Left ventricle myocardium superior (tissue), 1 donor: ENCODE results near the gene ST8SIA1. TPM values are rescaled to one million over a fixed set of nuclear protein-coding genes. Genes with fewer than 3 reads are reported as not detected.
"Not testable (repeated sequence)": the region's sequence is repeated elsewhere in the genome, so short reads cannot be mapped to it uniquely, and the experiment has no call there.

ENCODE experiments used
- ATAC-seq: fragments of 200-7000 bp; cut with Tn5 transposase; one replicate; pipeline ENCODE4 v1.9.1; 2020; ENCODE audit warnings: mild to moderate bottlenecking, moderate library complexity
- DNase-seq: peaks from one replicate; pipeline ENCODE4 v3.0.0-alpha.2; 2020
- intact Hi-C: fragments of 100-400 bp; cut with micrococcal nuclease; formaldehyde crosslinking; loops from one replicate; pipeline ENCODE4 v1.11.0; 2022
- long read RNA-seq: library from polyadenylated mRNA; unstranded; transcript quantifications from one replicate; pipeline ENCODE4 v2.0.0, GENCODE V29; 2021
- total RNA-seq: library from RNA; stranded (reverse); fragmentation: NEBNext Ultra II Directional; extraction: Animal tissue kit (Norgen Biotek cat#: 25700); gene quantifications from one replicate; pipeline ENCODE4 v1.2.1, GENCODE V29; 2021
- donor health status: DM: no; HTN: yes; CAD: no; lungs with severe emphysema.

Gene ST8SIA1
- total RNA-seq: 2.6 TPM
- long read RNA-seq, partial matches to known transcripts: 0 of 2 reads
- long read RNA-seq, other reads (novel, unspliced or antisense): 2 of 2 reads

GRCh38 chr12:22334410-22335100 lies at the start of gene ST8SIA1:
ST8SIA1 (minus strand) TSS chr12:22334707; CDS start chr12:22334232, 475 bp downstream.
- intact Hi-C loops: loop anchor here (5.0 kb wide), 1 partner anchor 232 kb away; no protein-coding TSS in a partner anchor
- DNase-seq (peak; percentile 66), ATAC-seq (peak; percentile 70)

- ATAC-seq: no peak
Observed at GRCh38 chr12:22380031-22380430, 45.5 kb upstream of the ST8SIA1 start.

GRCh38 chr12:22377731-22378496 lies 43.4 kb upstream of the ST8SIA1 start:
- DNase-seq (no peak), ATAC-seq (no peak)
- intact Hi-C loops: no loop called here

More at GRCh38 chr12:22380031-22380430, 45.5 kb upstream of the ST8SIA1 start:
- intact Hi-C loops: no loop called here
- no peak for DNase-seq

GRCh38 chr12:22376596-22377150 lies 42.2 kb upstream of the ST8SIA1 start:
- not testable (repeated sequence) for ATAC-seq, DNase-seq

GRCh38 chr12:22374508-22374907 lies 40.0 kb upstream of the ST8SIA1 start:
- intact Hi-C loops: no loop called here
- ATAC-seq (no peak), DNase-seq (no peak)

More at GRCh38 chr12:22376596-22377150, 42.2 kb upstream of the ST8SIA1 start:
- intact Hi-C loops: not testable (repeated sequence)

GRCh38 chr12:22372277-22372837 lies 37.9 kb upstream of the ST8SIA1 start:
- ATAC-seq: no peak
- no peak for DNase-seq
- intact Hi-C loops: no loop called here

- intact Hi-C loops: no loop called here
- DNase-seq: no peak
- ATAC-seq: no peak
Observed at GRCh38 chr12:22366181-22366580, 31.7 kb upstream of the ST8SIA1 start.

- DNase-seq (no peak), ATAC-seq (no peak)
- intact Hi-C loops: no loop called here
Observed at GRCh38 chr12:22361785-22362184, 27.3 kb upstream of the ST8SIA1 start.

GRCh38 chr12:22360774-22361173 lies 26.3 kb upstream of the ST8SIA1 start:
- ATAC-seq (no peak), DNase-seq (no peak)
- intact Hi-C loops: no loop called here

- DNase-seq: no peak
- intact Hi-C loops: no loop called here
- ATAC-seq: no peak
Observed at GRCh38 chr12:22357531-22357930, 23.0 kb upstream of the ST8SIA1 start.

GRCh38 chr12:22356231-22356630 lies 21.7 kb upstream of the ST8SIA1 start:
- DNase-seq: no peak
- intact Hi-C loops: no loop called here
- no peak for ATAC-seq

GRCh38 chr12:22355011-22355580 lies 20.6 kb upstream of the ST8SIA1 start:
- DNase-seq (no peak), ATAC-seq (no peak)
- intact Hi-C loops: no loop called here

- intact Hi-C loops: no loop called here
- no peak for ATAC-seq
- no peak for DNase-seq
Observed at GRCh38 chr12:22353615-22354325, 19.3 kb upstream of the ST8SIA1 start.

GRCh38 chr12:22350886-22351285 lies 16.4 kb upstream of the ST8SIA1 start:
- DNase-seq: no peak
- ATAC-seq: no peak
- intact Hi-C loops: no loop called here

- intact Hi-C loops: no loop called here
- ATAC-seq (no peak), DNase-seq (no peak)
Observed at GRCh38 chr12:22348208-22348607, 13.7 kb upstream of the ST8SIA1 start.

- ATAC-seq (no peak), DNase-seq (peak; percentile 34)
- intact Hi-C loops: no loop called here
Observed at GRCh38 chr12:22340143-22340542, 5.6 kb upstream of the ST8SIA1 start.

- ATAC-seq (no peak), DNase-seq (no peak)
- intact Hi-C loops: loop anchor here (5.0 kb wide), 1 partner anchor 237 kb away; no protein-coding TSS in a partner anchor
Observed at GRCh38 chr12:22339691-22340090, 5.2 kb upstream of the ST8SIA1 start.

GRCh38 chr12:22335794-22336166 lies 1.3 kb upstream of the ST8SIA1 start:
- intact Hi-C loops: loop anchor here (5.0 kb wide), 1 partner anchor 233 kb away; no protein-coding TSS in a partner anchor
- ATAC-seq (peak; percentile 49), DNase-seq (peak; percentile 52)
